ENCODE measurements around the gene YARS2. TPM values are rescaled to one million over a fixed set of nuclear protein-coding genes. Genes with fewer than 3 reads are reported as not detected.

Gene YARS2
- total and polyA plus RNA-seq, 9 of the 15 experiments (the other 6 are each of a cell fraction or from before 2014, with no cell fraction given): 15.2 to 40.9 (median 28.7) TPM

DNA sequence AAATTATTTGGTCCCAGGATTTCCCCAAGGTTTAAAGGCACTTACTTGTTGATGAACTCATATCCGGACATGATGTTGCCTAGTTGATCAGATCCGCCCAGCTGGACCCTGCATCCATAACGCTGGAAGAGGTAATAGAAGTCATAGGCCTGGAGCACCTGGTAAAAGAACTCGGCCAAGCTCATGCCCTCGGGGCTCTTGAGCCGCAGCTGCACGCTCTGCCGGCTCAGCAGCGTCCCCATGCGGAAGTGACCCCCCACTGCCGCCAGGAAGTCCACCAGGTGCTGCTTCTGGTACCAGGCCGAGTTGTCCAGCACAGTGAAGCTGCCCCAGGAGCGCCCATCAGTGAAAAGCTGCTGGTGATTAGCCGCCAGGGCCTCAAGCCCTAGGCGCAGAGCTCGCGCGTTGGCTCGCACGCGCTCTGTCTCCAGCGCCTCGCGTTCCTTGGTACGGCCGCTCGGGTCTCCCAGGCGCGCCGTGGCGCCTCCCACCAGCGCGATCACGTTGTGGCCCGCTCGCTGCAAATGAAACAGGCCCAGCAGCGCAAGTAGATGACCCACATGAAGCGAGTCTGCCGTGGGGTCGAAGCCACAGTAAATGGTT lies 545 bp downstream of the YARS2 start:
- H3K36me3 ChIP-seq (ENCODE audit: control insufficient read depth, insufficient read depth, low read length): peaks cover 36% of the 10 kb centered on the region
- WGBS (ENCODE audit: insufficient coverage, low coverage, missing lambda C conversion rate): under 1% methylated on average over 35 of the region's 40 CpGs
- H3K9ac ChIP-seq (ENCODE audit: insufficient read depth in 1 of 2, low read depth in 2 of 2, low read length in 2 of 2): peak overlapping the region; percentile 89 to 96
- H3K9me1 ChIP-seq (ENCODE audit: control insufficient read depth, insufficient read depth, low read length): no peaks in the 10 kb centered on the region
- CTCF ChIA-PET (ENCODE audit: low intra/inter-chr PET ratio): interaction anchor here (0.6 to 2.4 kb wide), 7 partner anchors 164 to 1463 kb away, joined by 3 to 21 read pairs (median 5); partner anchors contain the start of gene ALG10
- BruUV-seq (replicated peaks): TSS peak; percentile 82
- H4K20me1 ChIP-seq (replicated peaks; ENCODE audit: control insufficient read depth, insufficient read depth, low read length): no peaks in the 10 kb centered on the region
- ATAC-seq (peak; percentile 91), FAIRE-seq (peak; percentile 42), DNase-seq (ENCODE audit: extremely low read depth in 1 of 4, low spot score in 3 of 4) (peak; percentile 59 to 90 (median 72))
- H3K4me2 ChIP-seq (ENCODE audit: insufficient read depth, low read length): peak overlapping the region; percentile 83
- peaks cover 33% of the 10 kb centered on the region for H3K79me2 ChIP-seq (ENCODE audit: control insufficient read depth, insufficient read depth, low read length)
- H3K27ac ChIP-seq (ENCODE audit: extremely low read depth, low read depth, low read length): peak overlapping the region; percentile 69
- H3K4me3 ChIP-seq: peak overlapping the region; percentile 73
- no peaks in the 10 kb centered on the region for H3K9me3 ChIP-seq (replicated peaks; ENCODE audit: control insufficient read depth, insufficient read depth, low read depth, low read length)
- H3K27me3 ChIP-seq (ENCODE audit: control insufficient read depth in 2 of 2, insufficient read depth in 2 of 2, low read length in 2 of 2): no peaks in the 10 kb centered on the region
- intact Hi-C loops (cut with micrococcal nuclease): loop anchor here (1.0 to 10.0 kb wide), 5 partner anchors 300 to 1370 kb away; partner anchors contain the start of gene ETFBKMT
- POLR2A ChIA-PET: interaction anchor here (0.6 to 2.3 kb wide), 15 partner anchors 9 to 1064 kb away, joined by 3 to 7 read pairs (median 3); no protein-coding TSS in a partner anchor
- H2AFZ ChIP-seq (ENCODE audit: low read depth, low read length): peak overlapping the region; percentile 97
- H3K4me1 ChIP-seq (replicated peaks in 1 of 2; ENCODE audit: control insufficient read depth in 2 of 2, insufficient read depth in 2 of 2, low read length in 2 of 2): peaks cover 4 to 5% of the 10 kb centered on the region in 2 experiments; a peak in 1 of 5 replicates
- in situ Hi-C loops (cut with MboI): loop anchor here (5.0 kb wide), 1 partner anchor 1267 kb away; the partner anchor contains the start of gene ALG10
- TF ChIP-seq SIN3B (IDR thresholded peaks at IDR 0.05; ENCODE audit: low read depth): no peak
- TF ChIP-seq MED1 (CRISPR knock-in tag; IDR thresholded peaks at IDR 0.05; ENCODE audit: borderline replicate concordance): no peak
- TF ChIP-seq, protein P1, sequence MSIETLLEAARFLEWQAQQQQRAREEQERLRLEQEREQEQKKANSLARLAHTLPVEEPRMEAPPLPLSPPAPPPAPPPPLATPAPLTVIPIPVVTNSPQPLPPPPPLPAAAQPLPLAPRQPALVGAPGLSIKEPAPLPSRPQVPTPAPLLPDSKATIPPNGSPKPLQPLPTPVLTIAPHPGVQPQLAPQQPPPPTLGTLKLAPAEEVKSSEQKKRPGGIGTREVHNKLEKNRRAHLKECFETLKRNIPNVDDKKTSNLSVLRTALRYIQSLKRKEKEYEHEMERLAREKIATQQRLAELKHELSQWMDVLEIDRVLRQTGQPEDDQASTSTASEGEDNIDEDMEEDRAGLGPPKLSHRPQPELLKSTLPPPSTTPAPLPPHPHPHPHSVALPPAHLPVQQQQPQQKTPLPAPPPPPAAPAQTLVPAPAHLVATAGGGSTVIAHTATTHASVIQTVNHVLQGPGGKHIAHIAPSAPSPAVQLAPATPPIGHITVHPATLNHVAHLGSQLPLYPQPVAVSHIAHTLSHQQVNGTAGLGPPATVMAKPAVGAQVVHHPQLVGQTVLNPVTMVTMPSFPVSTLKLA (conservative IDR thresholded peaks at IDR 0.05): peak in 1 of 2 experiments; percentile 69; a peak in 2 of 4 replicates
- TF ChIP-seq MYC (IDR thresholded peaks at IDR 0.05; ENCODE audit: low read depth, low read length): peak; percentile 80
- no peak for TF ChIP-seq MYC (CRISPR knock-in tag; IDR thresholded peaks at IDR 0.05; ENCODE audit: borderline replicate concordance, low read depth)
- TF ChIP-seq, protein P2, sequence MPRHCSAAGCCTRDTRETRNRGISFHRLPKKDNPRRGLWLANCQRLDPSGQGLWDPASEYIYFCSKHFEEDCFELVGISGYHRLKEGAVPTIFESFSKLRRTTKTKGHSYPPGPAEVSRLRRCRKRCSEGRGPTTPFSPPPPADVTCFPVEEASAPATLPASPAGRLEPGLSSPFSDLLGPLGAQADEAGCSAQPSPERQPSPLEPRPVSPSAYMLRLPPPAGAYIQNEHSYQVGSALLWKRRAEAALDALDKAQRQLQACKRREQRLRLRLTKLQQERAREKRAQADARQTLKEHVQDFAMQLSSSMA (CRISPR knock-in tag; IDR thresholded peaks at IDR 0.05): peak; percentile 12; the same call in 1 of the 2 replicates
- peak; percentile 87; the same call in 1 of the 2 replicates for TF ChIP-seq KAT7 (CRISPR knock-in tag; IDR thresholded peaks at IDR 0.05; ENCODE audit: borderline replicate concordance)
- TF ChIP-seq, protein P3, sequence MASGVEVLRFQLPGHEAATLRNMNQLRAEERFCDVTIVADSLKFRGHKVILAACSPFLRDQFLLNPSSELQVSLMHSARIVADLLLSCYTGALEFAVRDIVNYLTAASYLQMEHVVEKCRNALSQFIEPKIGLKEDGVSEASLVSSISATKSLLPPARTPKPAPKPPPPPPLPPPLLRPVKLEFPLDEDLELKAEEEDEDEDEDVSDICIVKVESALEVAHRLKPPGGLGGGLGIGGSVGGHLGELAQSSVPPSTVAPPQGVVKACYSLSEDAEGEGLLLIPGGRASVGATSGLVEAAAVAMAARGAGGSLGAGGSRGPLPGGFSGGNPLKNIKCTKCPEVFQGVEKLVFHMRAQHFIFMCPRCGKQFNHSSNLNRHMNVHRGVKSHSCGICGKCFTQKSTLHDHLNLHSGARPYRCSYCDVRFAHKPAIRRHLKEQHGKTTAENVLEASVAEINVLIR (CRISPR knock-in tag; IDR thresholded peaks at IDR 0.05): no peak
- no peak; the same call in 1 of the 2 replicates for TF ChIP-seq CREB1 (IDR thresholded peaks at IDR 0.05)
- peak; percentile 55; the same call in 1 of the 2 replicates for TF ChIP-seq CREB1 (CRISPR knock-in tag; IDR thresholded peaks at IDR 0.05)
- TF ChIP-seq, protein P4, sequence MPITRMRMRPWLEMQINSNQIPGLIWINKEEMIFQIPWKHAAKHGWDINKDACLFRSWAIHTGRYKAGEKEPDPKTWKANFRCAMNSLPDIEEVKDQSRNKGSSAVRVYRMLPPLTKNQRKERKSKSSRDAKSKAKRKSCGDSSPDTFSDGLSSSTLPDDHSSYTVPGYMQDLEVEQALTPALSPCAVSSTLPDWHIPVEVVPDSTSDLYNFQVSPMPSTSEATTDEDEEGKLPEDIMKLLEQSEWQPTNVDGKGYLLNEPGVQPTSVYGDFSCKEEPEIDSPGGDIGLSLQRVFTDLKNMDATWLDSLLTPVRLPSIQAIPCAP (CRISPR knock-in tag; IDR thresholded peaks at IDR 0.05; ENCODE audit: borderline replicate concordance): 0 out of 2 replicates have a peak, but pooled peaks have one; percentile 31
- TF ChIP-seq, protein P5, sequence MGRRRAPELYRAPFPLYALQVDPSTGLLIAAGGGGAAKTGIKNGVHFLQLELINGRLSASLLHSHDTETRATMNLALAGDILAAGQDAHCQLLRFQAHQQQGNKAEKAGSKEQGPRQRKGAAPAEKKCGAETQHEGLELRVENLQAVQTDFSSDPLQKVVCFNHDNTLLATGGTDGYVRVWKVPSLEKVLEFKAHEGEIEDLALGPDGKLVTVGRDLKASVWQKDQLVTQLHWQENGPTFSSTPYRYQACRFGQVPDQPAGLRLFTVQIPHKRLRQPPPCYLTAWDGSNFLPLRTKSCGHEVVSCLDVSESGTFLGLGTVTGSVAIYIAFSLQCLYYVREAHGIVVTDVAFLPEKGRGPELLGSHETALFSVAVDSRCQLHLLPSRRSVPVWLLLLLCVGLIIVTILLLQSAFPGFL (CRISPR knock-in tag; IDR thresholded peaks at IDR 0.05): 0 out of 2 replicates have a peak, but pooled peaks have one; percentile 97
- TF ChIP-seq SNRNP70 (optimal IDR thresholded peaks at IDR 0.05; ENCODE audit: low read depth, low read length): no peak
- TF ChIP-seq CBX3 (IDR thresholded peaks at IDR 0.05; ENCODE audit: borderline replicate concordance in 1 of 2, low read length in 2 of 2): peak in 1 of 2 experiments; percentile 59; a peak in 1 of 3 replicates
- TF ChIP-seq NONO (IDR thresholded peaks at IDR 0.05; ENCODE audit: low read depth in 2 of 2, low read length in 1 of 2): peak in 1 of 2 experiments; percentile 15; a peak in 1 of 4 replicates

Data from K562 (cell line).